HG03066 (cell line): Measurements from ENCODE around the gene RSAD2.

ENCODE experiments used
- ATAC-seq: cut with Tn5 transposase; IDR thresholded peaks from one replicate; pipeline ENCODE4 v1.9.1; 2021; ENCODE audit warnings: low read depth; ENCODE audit not compliant: unreplicated experiment

RSAD2 gene

GRCh38 chr2:6941299-6942046, 63.9 kb downstream of the RSAD2 start:
- ATAC-seq = no peak

DNA sequence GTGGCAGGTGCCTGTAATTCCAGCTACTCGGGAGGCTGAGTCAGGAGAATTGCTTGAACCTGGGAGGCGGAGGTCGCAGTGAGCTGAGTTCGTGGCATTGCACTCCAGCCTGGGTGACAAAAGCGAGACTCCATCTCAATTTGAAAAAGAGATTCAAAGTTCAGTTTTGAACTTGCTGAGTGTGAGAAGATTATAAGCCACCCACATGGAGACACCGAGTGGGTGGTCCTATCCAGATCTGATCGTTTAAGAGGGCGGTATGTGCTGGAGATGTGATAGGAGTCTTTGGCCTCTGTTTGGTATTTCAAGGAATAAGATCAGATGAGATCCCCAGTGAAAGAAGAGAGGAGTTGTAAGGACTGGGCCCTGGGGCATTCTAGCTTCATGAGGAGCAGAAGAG, 65.3 kb downstream of the RSAD2 start:
- no peak for ATAC-seq

- no peak for ATAC-seq
These were observed 65.9 kb downstream of the RSAD2 start for GRCh38 chr2:6943523-6943922.

- no peak for ATAC-seq
These were observed 66.4 kb downstream of the RSAD2 start for GRCh38 chr2:6943971-6944370.

DNA sequence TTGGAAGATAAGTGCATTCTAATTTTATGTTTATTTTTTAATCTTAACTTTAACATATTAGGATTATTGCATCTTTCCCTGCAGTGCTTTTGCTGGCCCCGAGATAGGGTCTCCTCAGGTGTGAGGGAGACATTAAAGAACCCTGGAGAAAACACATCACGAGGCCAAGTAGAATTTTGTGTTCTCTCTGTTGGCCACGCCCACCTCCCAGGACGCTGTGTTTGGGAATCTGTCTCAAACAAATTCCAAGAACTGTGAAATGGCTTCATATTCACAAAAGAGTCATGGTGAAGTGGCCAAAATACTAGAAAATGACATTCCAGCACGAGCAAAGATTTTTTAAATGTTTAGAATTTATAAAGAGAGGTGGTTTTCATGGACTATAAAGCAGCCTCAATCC, 67.0 kb downstream of the RSAD2 start:
- ATAC-seq = no peak

DNA sequence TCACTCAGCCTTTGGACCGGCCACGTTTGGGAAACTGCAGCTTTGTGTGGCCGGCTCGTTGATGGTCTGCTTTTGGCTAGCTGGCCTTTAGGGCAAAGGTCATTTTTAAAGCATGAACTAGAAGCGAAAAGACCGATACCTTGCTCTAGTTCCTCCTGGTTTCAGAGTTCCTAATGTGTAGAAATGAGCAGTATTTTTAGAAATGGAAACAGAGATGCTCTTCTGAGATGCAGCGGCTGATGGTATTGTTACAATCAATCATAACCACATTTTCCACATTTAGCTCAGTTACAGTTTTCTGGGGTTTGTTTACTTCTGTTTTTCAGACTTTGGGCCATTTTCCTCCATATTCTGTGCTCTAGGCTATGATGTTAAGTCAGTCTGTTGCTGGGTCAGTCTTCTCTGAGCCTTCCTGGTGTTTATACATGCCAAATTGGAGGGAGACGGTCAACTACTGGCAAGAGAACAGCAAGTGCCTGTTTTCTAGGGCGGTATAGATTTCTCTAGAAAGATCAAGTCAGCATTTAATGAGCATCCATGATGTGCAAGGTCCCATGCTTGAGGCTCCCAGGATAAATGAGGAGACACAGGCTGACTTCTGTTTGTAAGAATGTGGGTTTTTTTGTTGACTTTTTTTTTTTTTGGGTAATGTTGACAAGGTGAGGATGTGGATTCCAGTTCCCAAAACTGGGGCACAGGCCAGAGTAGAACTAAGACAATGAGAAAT, 67.7 kb downstream of the RSAD2 start:
- ATAC-seq = peak; percentile 97

- ATAC-seq = no peak
These were observed 68.2 kb downstream of the RSAD2 start for GRCh38 chr2:6945821-6946220.

- no peak for ATAC-seq
These were observed 69.1 kb downstream of the RSAD2 start for GRCh38 chr2:6946722-6947121.
